Cardiac septum (tissue), 1 donor: ENCODE results near the gene ALOXE3. TPM values are rescaled to one million over a fixed set of nuclear protein-coding genes. Genes with fewer than 3 reads are reported as not detected.

Experiments
- DNase-seq: peaks from one replicate; pipeline ENCODE4 v3.0.0-alpha.2; 2020; ENCODE audit warnings: low spot score
- intact Hi-C: fragments of 100-400 bp; cut with DNase I; formaldehyde crosslinking; loops from one replicate; pipeline ENCODE4 v1.14.0; 2022
- total RNA-seq: library from RNA; stranded (reverse); fragmentation: NEBNext Ultra II Directional; extraction: Animal tissue kit (Norgen Biotek cat#: 25700); gene quantifications from one replicate; pipeline ENCODE4 v1.2.1, GENCODE V29; 2021
- donor health status: DM: no; HTN: no; CAD: no.

Gene ALOXE3
- total RNA-seq, 1 donor from 2014 or later, result not detected

DNA sequence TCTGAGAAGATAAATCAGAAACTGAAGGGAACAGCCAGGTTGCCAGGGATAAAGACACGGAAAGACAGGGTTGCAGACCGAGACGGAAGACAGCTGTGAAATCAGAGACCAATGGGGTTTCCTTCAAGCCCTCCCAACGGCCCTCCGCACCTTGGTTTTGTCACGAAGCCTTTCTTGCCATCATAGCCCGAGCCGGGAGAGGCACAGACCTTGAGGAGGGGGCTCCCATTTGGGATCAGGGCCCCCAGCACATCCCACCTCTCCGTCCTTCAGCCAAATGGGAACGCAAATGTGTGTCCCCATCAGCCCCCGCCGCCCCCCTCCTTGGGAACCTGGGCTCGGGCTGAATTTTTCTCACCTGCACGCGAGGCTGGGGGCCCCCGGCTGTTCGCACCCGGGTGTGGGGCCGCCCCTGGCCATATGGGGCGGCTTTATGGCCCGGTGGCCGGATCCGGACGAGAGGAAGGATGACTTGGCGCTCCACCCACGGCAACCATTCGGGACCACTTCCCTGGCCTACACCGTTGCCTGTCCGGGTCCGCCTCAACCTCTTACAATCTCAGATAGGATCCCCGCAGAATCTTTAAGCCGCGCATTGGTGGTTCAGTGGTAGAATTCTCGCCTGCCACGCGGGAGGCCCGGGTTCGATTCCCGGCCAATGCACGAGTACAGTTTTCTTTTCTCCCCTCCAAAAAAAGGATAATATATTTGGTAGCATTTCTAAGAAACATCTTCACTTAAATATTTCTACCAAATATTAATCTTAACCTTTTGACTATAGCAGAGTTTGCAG lies 7.0 kb upstream of the ALOXE3 start:
- intact Hi-C loops, result loop anchor here (2.0 kb wide), 1 partner anchor 13 kb away; no protein-coding TSS in a partner anchor
- peak; percentile 86 for DNase-seq

GRCh38 chr17:8124350-8125153 lies 6.2 kb upstream of the ALOXE3 start:
- no peak for DNase-seq

DNA sequence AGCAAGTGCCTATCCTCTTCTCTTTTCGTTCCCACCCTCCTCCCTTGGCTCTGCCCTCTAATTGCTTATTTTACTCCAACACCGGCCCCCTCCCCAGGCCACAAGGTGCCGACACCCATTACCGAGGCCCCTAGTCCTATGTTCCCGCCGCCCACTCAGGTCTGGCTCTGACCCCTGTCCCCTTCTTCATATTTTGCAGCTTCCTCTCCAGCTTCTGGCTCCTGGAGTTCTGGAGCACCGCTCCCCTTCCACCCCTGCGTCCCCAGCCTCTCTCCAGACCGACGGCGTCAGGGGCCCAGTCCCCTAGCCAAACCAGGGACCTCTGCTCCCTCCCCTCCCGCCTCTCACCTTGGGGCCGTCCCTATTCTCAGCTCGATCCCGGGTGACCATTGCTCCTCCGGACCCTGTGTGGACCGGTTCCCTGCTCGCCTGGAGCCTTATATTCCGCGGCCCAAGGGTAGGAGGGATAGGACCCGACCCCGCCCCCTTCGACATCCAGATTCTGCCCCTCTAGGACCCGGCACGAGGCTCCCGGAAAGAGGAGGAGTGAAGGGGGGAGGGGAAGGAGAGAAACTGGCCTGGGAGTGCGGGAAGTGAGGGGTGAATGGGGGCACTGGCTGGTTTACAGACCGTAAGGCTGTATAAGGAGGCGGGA lies 5.5 kb upstream of the ALOXE3 start, which contains the start of gene HES7:
Gene HES7 (minus strand): TSS at position 412 of the 655 bp plus-strand sequence. CDS start 22 bp downstream, at position 390.
- DNase-seq, result no peak
- intact Hi-C loops, result loop anchor here (2.0 to 5.0 kb wide), 3 partner anchors 15 to 178 kb away; no protein-coding TSS in a partner anchor

More at GRCh38 chr17:8124350-8125153, 6.2 kb upstream of the ALOXE3 start:
- intact Hi-C loops, result loop anchor here (2.0 to 5.0 kb wide), 2 partner anchors 14 to 178 kb away; no protein-coding TSS in a partner anchor

- DNase-seq, result no peak
- intact Hi-C loops, result loop anchor here (2.0 to 5.0 kb wide), 2 partner anchors 36 to 179 kb away; no protein-coding TSS in a partner anchor
These were observed 4.8 kb upstream of the ALOXE3 start for GRCh38 chr17:8122924-8123694.

DNA sequence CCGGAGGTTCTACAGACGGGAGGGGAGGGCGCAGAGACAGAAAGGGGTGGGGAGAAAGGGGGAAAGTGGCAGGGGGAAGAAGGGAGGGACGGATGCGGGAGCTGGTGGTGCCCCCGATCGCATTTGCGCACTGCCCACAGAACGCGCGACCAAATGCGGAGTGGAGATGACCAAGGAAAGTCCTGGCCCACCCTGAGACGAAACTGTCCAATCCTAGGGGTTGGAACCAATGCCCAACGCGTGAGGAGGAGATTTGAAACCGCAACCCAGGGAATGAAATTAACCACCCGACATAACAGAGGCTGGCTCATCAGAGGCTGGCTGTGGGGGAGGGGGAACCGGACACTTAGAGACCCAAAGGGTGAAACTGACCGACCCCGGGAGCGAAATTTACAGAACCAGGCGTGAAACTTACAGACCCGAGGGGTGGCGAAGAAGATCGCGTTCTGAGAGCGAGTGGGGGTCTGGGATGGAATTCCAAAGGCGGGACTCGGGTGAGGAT lies 4.2 kb upstream of the ALOXE3 start:
- no peak for DNase-seq
- intact Hi-C loops, result loop anchor here (2.0 to 5.0 kb wide), 2 partner anchors 36 to 180 kb away; no protein-coding TSS in a partner anchor

DNA sequence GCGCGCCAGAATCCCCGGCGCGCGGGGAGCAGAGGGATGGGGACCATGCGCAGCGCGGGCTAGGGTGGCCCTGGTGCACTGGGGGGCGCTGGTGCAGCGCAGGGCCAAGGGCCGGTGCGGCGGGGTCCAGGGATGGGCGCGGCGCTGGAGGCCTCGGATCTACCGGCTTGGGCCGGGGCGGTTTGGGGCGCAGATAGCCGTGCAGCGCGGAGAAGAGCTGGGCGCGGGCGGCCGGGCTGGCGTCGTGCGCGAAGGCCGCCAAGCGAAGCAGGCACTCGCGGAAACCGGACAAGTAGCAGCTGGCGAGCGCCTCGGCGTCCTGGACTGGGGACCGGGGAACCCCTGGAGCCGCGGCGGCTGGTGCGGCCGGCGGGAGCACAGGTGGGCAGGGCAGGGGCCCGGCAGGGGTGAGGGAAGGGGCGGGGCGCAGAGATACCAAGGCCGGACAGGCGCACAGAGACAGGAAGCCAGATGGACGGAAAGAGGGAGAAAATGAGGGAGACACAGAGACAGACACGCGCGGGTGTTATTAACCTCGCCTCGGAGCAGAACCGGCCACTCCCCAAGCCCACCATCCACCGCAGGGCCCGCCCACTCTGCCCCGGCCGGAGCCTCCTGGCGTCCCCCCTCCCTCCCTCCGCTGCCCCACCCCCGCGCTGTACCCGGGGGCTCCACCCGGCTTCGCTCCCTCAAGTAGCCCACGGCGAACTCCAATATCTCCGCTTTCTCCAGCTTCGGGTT lies 3.5 kb upstream of the ALOXE3 start:
- intact Hi-C loops, result loop anchor here (2.0 to 5.0 kb wide), 3 partner anchors 37 to 180 kb away; no protein-coding TSS in a partner anchor
- peak; percentile 79 for DNase-seq

GRCh38 chr17:8121407-8121680 lies 3.0 kb upstream of the ALOXE3 start:
- DNase-seq, result no peak
- intact Hi-C loops, result loop anchor here (2.0 to 5.0 kb wide), 2 partner anchors 101 to 181 kb away; no protein-coding TSS in a partner anchor

GRCh38 chr17:8120520-8121406 lies 2.4 kb upstream of the ALOXE3 start:
- no peak for DNase-seq
- intact Hi-C loops, result loop anchor here (2.0 to 5.0 kb wide), 2 partner anchors 102 to 182 kb away; no protein-coding TSS in a partner anchor

- intact Hi-C loops, result loop anchor here (2.0 to 5.0 kb wide), 3 partner anchors 67 to 182 kb away; no protein-coding TSS in a partner anchor
These were observed 1.5 kb upstream of the ALOXE3 start for GRCh38 chr17:8119581-8120519.

DNA sequence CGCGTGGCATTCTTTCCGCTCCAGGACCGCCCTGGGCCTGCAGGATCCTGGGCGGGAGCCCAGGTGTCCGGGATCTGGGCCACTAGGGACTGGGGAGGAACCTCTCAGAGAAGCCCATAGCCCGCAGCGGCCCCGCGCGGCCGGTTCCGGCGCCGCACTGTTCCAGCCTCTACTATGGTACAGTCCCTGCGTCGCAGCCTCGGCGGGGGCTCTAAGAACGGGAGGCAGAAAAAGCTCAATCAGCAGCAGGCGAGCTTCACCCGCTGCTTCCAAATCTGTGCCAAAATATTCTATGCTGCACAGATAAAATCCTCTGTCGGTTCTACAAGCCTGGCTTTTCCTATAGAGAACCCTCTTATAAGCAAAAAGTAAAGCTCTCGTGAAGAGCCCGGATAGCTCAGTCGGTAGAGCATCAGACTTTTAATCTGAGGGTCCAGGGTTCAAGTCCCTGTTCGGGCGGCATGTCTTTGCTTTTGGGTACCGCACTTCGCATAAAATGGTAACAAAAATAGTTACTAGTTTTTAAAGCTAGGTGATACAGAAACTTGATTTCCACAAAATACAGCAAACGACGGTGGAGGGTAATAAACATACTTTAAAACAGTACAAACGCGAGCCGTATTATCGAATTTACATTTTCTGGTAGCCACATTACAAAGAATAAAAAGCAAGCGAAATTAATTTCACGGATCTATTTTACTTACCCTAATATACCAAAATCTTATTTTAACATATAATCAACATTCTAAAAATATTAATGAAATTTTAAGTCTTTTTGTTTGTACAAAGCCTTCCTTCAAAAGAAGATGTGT lies 661 bp upstream of the ALOXE3 start:
- intact Hi-C loops, result loop anchor here (2.0 kb wide), 1 partner anchor 68 kb away; no protein-coding TSS in a partner anchor
- peak; percentile 93 for DNase-seq

More at GRCh38 chr17:8119581-8120519, 1.5 kb upstream of the ALOXE3 start:
- peak; percentile 80 for DNase-seq

- no peak for DNase-seq
- intact Hi-C loops, result no loop called here
These were observed 841 bp downstream of the ALOXE3 start for GRCh38 chr17:8117367-8117979.

GRCh38 chr17:8116776-8117175 lies 1.5 kb downstream of the ALOXE3 start:
- intact Hi-C loops, result no loop called here

GRCh38 chr17:8110907-8111306 lies 7.4 kb downstream of the ALOXE3 start:
- intact Hi-C loops, result loop anchor here (5.0 kb wide), 1 partner anchor 49 kb away; no protein-coding TSS in a partner anchor
- DNase-seq, result no peak

More at GRCh38 chr17:8116776-8117175, 1.5 kb downstream of the ALOXE3 start:
- no peak for DNase-seq

DNA sequence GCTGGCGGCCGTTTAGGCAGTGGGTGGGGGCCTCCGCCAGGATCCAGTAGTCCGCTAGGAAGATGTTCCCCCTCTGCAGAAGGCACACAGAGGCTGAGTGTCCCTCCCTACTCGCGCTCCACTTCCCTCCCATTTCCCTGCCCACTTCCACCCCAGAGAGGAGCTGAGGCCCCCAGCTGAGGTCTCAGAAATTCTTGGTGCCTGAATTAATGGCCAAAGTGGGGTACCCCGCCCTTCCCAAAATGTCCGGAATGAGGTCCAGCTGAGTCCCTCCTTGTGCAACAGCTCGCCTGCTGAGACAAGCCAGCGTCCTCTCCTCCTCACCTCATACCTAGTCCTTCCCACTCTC lies 7.9 kb downstream of the ALOXE3 start:
- intact Hi-C loops, result loop anchor here (5.0 kb wide), 1 partner anchor 48 kb away; no protein-coding TSS in a partner anchor
- DNase-seq, result no peak
